T47D (cell line): ENCODE measurements around the gene ZHX3.

Experiments used
- DNase-seq, 2 experiments: peaks; one replicate each; pipeline versions ENCODE4 v3.0.0 to v3.0.0-alpha.2; 2011 to 2012; ENCODE audit warnings: low read depth in 1 of 2, low spot score in 1 of 2
- JUND ChIP-seq: IDR thresholded peaks from 2 replicates; pipeline ENCODE4 v1.6.1; 2012; ENCODE audit warnings: low read depth
- in situ Hi-C: cut with HindIII; loops from 2 replicates; pipeline ENCODE4 v1.10.0; 2016; ENCODE audit warnings: low sequenced_read_pairs, low pct_unique_long_range_greater_than_20kb

Gene ZHX3

DNA sequence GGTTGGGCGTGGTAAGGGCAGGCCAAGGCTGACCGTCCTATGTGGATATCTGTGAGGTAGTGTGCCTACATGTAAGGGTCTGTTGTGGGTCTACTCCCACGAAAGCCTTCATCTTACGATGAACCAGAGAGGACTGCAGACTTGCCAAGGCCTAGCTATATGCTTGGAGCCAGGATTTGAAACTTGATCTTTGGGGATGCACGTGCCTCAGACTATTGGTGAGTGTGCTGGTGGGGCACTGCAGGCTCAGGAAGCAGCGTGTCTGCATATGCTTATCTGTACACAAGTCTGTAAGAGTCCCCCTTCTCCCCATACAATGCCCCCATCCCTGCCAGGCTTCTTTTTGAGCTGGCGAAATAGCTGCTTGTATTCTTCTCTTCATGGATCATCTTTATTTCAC is 162.3 kb downstream of the ZHX3 start:
- no peak for DNase-seq
- no peak for TF ChIP-seq JUND
- in situ Hi-C loops: no loop called here

DNA sequence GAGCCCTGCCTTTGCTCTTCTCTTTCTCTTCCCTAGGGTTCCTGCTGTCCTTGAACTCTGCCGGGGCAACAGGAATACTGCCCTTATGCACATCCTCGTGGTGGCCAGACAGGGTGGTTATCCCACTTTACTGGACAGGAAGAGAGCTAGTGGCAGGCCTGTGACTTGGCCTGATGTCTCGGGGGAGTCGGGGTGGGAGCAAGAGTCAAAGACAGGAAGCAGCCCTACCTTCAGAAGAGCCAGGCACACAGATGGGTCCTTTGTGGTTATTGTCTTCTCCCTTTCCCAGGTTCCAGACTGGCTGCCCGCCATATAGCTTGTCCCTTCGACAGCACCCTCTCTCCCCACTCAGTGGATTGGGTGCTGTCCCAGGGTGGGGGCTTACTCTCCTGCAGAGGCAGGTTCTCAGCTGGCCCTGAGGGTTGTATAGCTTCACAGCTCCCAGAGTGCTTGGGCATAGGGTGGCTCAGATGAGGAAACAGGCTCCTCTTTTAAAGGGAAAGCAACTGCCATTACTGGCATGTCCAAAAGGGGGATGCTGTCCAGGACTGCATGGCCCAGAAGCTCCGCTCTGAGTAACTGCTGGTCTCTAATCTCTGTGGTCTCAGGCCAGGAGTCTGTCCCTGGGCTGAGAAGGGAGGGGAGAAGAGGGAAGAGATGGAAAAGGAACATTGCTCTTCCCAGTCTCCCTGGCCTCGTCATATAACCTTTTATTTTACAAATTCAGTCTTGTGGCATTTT is 162.9 kb downstream of the ZHX3 start:
- TF ChIP-seq JUND: no peak
- no peak for DNase-seq
- in situ Hi-C loops: no loop called here

DNA sequence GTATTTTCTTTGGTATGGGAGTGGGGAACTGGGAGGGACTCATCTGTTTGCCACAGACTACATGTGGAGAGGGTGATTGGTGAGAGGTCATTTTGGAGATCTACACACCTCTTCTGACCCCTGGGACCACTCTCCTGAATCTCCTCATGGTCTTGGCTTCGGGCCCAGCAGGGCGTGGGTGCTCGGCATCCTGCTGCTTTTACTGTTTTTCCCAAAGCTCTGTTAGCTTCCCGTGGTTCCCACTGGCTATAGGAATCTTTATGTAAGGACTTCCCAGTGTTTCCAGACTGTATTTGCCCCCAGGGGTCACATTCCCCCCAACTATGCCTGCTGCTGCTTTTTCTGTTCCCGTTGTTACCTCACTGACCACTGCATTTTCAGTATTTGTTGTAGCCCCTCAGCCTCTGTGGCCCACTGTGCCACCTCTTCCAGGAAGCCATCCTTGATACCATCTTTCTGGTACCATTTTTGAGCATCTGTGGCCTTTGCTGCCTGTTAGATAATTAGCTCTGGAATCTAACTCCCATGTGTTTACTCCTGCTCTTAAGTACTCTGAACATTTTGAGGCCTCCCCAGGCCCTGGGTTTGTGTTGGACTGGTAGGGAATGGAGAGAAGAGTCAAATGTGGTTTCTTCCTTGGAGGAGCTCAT is 165.3 kb downstream of the ZHX3 start:
- no peak for TF ChIP-seq JUND
- in situ Hi-C loops: no loop called here
- DNase-seq: no peak

DNA sequence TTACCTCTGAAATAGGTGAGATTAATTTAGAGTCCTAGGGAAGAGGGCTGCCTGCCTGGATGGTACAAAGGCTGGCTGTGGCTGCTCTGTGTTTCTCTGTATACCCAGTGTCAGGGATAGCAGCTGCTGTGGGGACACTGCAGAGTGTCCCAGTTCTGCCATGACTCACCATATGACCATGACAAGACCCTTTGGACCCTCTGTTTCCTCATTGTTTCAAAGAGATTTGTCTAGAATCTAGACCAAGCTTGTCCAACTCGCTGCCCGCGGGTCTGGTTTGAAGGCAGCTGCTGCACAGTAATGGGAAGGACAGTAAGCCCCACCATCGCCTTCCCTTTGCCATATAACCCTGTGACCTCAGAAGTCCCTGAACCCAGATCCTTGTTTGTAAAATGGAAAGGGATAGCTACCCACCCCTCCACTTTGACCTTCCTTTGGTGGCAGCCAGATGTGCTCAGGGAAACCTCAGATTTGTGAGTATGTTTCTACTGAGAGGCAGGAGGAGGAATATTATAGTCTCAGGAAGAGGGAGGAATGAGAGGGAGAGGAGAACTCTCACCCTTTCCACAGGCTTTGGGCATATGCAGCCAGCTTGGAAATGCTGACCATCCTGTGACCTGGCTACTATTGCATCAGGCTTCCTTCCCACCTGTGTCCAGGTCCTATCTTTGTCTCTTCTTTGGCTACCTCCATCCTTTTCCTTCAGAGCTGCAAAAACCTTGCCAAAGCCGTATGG is 166.2 kb downstream of the ZHX3 start:
- no peak for TF ChIP-seq JUND
- in situ Hi-C loops: no loop called here
- DNase-seq: no peak

DNA sequence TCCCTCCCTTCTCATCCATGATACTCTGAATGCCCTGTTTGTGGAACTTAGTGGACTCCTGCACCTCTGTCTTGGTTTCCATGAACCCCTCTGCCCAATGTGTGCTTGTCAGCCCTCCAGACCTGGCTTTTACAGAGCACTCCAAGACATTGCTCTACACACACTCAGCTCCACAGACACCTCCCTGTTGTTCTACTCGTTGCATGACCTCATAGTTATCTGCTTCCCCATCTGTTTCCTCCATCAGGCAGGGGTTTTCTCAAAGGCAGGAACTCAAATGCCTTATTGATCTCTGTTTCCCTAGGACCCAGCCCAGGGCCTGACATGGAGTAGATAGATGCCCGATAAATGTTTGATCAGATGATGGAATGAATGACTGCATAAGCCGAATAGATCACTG is 166.9 kb downstream of the ZHX3 start:
- no peak for DNase-seq
- in situ Hi-C loops: no loop called here
- TF ChIP-seq JUND: no peak

DNA sequence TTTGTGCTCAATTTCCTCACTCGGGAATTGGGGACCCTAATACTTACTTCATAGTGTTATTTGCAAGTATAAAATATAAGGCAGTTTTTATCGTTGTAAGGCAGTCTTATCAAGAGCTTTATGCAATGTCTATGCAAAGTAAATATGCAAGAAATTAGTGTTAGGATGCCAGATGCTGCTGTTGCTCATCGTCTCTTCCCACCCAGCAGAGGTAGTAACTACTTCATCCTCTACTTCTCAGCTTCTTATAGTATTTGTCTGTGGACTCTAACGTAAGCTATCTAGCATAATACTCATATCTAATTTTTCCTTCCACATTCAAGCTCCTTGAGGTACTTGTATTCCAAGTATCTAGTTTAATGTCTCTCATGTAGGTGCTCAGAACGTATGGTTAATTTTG is 168.6 kb downstream of the ZHX3 start:
- in situ Hi-C loops: no loop called here
- no peak for DNase-seq
- TF ChIP-seq JUND: no peak

DNA sequence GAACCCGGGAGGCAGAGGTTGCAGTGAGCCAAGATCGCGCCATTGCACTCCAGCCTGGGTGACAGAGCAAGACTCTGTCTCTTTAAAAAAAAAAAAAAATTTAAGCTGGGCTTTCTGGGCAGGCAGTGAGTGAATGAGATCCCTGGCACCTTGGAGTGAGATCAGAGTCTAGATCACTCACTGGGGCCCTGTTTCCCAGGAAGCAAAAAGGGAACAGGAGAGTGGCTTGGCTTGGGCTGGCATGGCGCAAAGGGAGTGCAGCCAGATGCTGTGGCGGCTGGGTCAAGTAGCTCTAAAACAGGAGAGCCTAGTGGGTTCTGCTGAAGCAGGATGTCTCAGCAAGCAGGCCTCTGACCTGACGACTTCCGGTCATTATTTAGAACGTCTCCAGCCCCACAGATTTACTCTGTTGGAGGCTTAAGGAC is 169.8 kb downstream of the ZHX3 start:
- TF ChIP-seq JUND: no peak
- DNase-seq: no peak
- in situ Hi-C loops: no loop called here

DNA sequence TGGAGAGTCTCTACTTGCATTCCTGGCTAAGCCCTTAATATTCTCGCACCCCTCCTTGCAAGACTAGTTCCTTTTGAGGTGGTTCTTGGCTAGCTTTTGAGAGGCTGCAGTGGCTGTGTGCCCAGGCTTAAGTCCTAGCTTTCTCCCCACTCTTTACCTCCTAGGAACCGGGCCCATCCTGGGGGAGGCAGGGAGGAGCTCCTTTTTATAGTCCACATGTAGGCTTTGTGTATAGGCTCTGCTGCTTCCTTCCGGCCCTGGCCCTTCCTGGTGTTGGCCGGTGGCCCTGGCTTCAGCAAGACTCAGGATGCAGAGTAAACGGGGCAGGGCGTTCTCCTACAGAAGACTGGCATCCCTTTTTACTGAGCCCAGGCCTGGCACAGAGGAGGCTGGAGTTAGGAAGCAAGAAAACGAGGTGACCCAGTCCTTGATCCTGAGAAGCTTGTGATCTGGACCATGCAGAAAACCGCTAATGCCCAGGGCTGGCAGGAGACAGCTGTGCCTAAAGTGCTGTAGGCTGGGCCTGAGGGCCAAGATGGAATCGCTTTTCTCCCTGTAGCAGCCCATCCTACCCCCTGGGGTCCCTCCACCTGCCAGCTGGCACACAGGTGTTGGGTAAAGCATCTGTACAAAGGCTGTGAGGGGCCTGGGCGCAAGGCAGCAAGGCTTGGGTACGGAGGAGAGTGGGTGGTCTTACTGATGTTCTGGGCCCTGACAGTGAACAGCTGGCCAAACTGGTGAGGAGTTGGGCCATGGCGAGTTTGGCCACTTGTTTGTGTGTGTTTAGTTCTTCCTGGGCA is 171.5 kb downstream of the ZHX3 start:
- TF ChIP-seq JUND: no peak
- DNase-seq: no peak
- in situ Hi-C loops: no loop called here

DNA sequence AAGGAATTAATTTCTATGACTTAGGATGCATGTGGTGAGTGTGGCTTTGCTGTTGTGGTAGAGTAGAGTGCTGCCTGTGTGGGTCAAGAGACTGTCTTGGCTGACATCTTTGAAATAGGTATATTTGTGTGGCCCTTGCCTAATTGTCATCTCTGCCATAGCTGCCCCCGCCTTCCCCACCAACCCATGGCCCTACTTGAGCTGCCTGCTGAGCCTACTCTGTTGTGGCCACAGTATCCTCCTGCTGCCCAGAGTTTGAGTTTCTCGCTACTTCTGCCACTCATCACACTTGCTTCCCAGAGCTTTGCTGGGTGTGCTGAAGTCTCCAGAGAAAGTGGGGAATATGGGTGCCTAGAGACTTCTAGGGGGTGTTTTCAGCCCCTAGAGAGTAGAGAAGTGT is 172.2 kb downstream of the ZHX3 start:
- TF ChIP-seq JUND: no peak
- in situ Hi-C loops: no loop called here
- no peak for DNase-seq

DNA sequence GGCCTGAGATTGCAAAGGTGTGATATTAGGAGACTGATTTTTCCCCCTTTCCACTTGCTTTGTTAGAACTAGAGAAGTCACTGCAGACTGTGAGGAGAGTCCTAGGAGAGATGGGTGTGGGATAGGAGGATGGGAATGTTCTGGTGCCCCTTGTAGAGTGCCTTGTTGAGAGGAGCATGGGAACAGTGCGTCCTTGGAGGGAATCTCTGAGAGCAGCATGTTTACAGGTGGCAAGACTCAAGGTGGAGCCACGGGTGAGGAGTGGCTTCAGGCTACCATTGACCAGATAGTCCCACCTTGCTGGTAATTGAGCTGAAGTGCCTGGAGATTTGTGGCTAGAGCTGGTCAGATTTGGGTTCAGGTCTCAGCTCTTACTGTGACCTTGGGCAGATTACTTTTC is 174.2 kb downstream of the ZHX3 start:
- DNase-seq: no peak
- in situ Hi-C loops: no loop called here
- TF ChIP-seq JUND: no peak

DNA sequence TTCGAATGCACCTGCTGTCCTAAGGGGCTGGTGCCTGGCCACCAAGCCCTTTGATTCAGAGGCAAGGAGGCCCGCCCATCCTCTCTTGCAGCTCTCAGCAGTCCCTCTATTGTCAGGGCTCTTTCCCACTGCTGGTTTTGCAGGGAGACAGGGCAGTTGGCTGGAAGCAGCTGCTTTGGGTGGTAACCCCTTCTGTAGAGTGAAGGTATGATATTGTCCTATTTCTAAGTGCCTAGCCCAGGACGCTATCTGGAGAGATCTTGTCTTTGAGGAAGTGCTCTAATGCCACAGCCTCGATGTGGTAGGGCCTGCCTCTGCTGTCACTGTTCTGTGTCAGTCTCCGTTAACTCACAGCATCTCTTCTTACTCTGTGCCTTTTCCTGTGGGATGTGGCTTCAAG is 174.6 kb downstream of the ZHX3 start:
- TF ChIP-seq JUND: no peak
- in situ Hi-C loops: no loop called here
- DNase-seq: no peak

DNA sequence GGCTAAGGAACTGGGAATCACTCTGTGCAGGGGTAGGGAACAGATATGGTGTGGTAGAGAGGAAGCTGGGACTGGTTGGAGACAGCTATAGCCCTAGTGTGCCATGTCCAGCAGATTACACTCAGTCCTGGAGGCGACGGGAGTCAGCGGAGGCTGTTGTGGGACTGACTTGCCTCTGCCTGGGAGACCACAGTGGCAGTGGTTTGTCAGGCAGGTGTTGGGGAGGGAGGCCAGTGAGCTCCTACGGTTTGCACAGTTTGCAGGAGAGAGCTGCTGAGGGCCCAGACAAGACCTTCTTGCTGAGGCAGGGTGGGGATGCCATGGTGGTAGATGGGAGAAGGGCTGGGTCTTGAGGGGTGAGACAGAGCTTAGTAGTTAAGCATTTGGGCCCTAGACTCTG is 175.3 kb downstream of the ZHX3 start:
- DNase-seq: no peak
- TF ChIP-seq JUND: no peak
- in situ Hi-C loops: no loop called here
